SK-N-SH treated with all-trans-retinoic acid at 6 μM for 48 hours (cell line): Measurements from ENCODE around the gene DNAJC3.

Experiments
- ARNTL ChIP-seq: fragments of 450-650 bp; formaldehyde crosslinking; IDR thresholded peaks from 2 replicates; pipeline ENCODE4 v1.5.0; 2020; ENCODE audit warnings: low read depth, mild to moderate bottlenecking, moderate library complexity, borderline replicate concordance
- CSDC2 ChIP-seq: fragments of 250-450 bp; sonication (Bioruptor Pico); IDR thresholded peaks from 2 replicates; pipeline ENCODE4 v1.5.0; 2020; ENCODE audit warnings: mild to moderate bottlenecking, moderate library complexity
- CSRNP3 ChIP-seq: fragments of 250-450 bp; sonication (Bioruptor Pico); IDR thresholded peaks from 2 replicates; pipeline ENCODE4 v1.5.1; 2021; ENCODE audit warnings: mild to moderate bottlenecking, moderate library complexity
- ESRRG ChIP-seq: fragments of 250-450 bp; sonication (Bioruptor Pico); IDR thresholded peaks from 2 replicates; pipeline ENCODE4 v1.6.1; 2021; ENCODE audit warnings: mild to moderate bottlenecking
- OSR1 ChIP-seq: fragments of 250-450 bp; sonication (Bioruptor Pico); IDR thresholded peaks from 2 replicates; pipeline ENCODE4 v1.8.0; 2022; ENCODE audit warnings: moderate library complexity, mild to moderate bottlenecking, inconsistent platforms
- POU6F1 ChIP-seq: fragments of 250-450 bp; sonication (Bioruptor Pico); IDR thresholded peaks from 2 replicates; pipeline ENCODE4 v1.8.0; 2021; ENCODE audit warnings: low read depth, mild to moderate bottlenecking, moderate library complexity, borderline replicate concordance
- SNAI2 ChIP-seq: fragments of 250-450 bp; sonication (Bioruptor Pico); IDR thresholded peaks from 2 replicates; pipeline ENCODE4 v1.5.0; 2020; ENCODE audit warnings: mild to moderate bottlenecking, moderate library complexity
- TOX ChIP-seq: fragments of 250-450 bp; sonication (Bioruptor Pico); IDR thresholded peaks from 2 replicates; pipeline ENCODE4 v1.8.0; 2021; ENCODE audit warnings: mild to moderate bottlenecking, moderate library complexity, borderline replicate concordance
- ZFP3 ChIP-seq: fragments of 250-450 bp; sonication (Bioruptor Pico); IDR thresholded peaks from 2 replicates; pipeline ENCODE4 v1.5.0; 2020; ENCODE audit warnings: mild to moderate bottlenecking, moderate library complexity
- ZFP30 ChIP-seq: fragments of 450-650 bp; formaldehyde crosslinking; IDR thresholded peaks from 2 replicates; pipeline ENCODE4 v1.5.0; 2022; ENCODE audit warnings: mild to moderate bottlenecking, moderate library complexity
- TF ChIP-seq, protein P1 (sequence below): fragments of 250-450 bp; sonication (Bioruptor Pico); IDR thresholded peaks from 2 replicates; pipeline ENCODE4 v1.8.0; 2020; ENCODE audit warnings: mild to moderate bottlenecking, moderate library complexity, borderline replicate concordance
- TF ChIP-seq, protein P2 (sequence below): fragments of 250-450 bp; sonication (Bioruptor Pico); IDR thresholded peaks from 2 replicates; pipeline ENCODE4 v1.5.1; 2020; ENCODE audit warnings: low read depth, mild to moderate bottlenecking, moderate library complexity

DNA sequence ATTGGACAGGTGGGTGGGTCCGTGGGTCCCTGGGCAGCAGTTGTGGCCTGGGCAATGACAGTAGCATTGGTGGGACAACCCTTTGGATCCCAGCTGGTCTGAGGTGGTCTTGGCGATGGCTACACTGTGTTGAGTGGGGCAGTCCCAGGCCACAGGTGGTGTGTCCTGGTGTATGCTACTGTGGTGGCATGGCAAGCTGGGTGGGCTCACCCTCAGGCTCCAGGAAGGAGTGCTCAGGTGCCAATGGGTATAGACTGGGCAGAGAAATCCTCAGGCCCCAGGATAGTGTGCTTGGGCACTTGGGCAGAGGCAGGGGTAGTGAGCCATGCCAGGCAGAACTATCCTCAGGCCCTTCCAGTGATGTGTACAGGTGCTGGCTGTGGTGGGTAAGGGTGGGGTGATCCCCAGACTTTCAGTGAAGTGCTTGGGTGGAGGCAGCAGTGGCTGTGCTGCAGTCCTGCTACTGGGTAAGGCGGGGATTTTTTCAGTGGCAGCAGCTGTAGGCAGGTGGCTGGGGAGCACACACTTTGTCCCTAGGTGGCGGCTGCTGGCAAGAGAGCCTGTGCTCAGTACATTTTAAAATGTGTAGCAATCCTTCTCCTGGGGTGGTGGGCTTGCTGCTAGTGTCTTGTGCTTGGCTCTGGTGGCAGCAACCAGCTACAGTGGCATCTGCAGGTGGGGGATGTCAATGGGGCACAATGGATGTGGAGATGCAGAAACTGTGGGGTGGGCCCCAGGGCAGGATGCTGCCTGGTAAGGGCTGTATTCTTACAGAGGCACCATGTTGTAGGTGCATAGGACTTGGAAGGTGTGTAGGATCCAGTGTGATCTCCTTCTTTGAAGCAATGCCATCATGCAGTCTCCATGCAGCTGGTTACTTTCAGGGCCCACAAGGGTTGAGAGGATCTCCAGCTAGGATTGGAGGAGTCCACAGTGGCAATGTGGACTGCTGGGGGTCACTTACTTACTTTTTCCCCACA lies 64.9 kb downstream of the DNAJC3 start:
- no peak for TF ChIP-seq ARNTL (CRISPR knock-in tag)
- no peak for TF ChIP-seq ZFP30 (CRISPR knock-in tag)
- no peak for TF ChIP-seq ESRRG (CRISPR knock-in tag)
- no peak for TF ChIP-seq TOX (CRISPR knock-in tag)
- TF ChIP-seq, protein P1, sequence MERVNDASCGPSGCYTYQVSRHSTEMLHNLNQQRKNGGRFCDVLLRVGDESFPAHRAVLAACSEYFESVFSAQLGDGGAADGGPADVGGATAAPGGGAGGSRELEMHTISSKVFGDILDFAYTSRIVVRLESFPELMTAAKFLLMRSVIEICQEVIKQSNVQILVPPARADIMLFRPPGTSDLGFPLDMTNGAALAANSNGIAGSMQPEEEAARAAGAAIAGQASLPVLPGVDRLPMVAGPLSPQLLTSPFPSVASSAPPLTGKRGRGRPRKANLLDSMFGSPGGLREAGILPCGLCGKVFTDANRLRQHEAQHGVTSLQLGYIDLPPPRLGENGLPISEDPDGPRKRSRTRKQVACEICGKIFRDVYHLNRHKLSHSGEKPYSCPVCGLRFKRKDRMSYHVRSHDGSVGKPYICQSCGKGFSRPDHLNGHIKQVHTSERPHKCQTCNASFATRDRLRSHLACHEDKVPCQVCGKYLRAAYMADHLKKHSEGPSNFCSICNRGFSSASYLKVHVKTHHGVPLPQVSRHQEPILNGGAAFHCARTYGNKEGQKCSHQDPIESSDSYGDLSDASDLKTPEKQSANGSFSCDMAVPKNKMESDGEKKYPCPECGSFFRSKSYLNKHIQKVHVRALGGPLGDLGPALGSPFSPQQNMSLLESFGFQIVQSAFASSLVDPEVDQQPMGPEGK (CRISPR knock-in tag): no peak
- TF ChIP-seq, protein P2, sequence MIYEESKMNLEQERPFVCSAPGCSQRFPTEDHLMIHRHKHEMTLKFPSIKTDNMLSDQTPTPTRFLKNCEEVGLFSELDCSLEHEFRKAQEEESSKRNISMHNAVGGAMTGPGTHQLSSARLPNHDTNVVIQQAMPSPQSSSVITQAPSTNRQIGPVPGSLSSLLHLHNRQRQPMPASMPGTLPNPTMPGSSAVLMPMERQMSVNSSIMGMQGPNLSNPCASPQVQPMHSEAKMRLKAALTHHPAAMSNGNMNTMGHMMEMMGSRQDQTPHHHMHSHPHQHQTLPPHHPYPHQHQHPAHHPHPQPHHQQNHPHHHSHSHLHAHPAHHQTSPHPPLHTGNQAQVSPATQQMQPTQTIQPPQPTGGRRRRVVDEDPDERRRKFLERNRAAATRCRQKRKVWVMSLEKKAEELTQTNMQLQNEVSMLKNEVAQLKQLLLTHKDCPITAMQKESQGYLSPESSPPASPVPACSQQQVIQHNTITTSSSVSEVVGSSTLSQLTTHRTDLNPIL: no peak
- TF ChIP-seq OSR1: no peak
- no peak for TF ChIP-seq CSDC2 (CRISPR knock-in tag)
- TF ChIP-seq ZFP3 (CRISPR knock-in tag): no peak
- no peak for TF ChIP-seq SNAI2 (CRISPR knock-in tag)
- no peak for TF ChIP-seq CSRNP3
- TF ChIP-seq POU6F1: no peak
